HepG2 (cell line): ENCODE measurements around the gene NTN4. TPM values are rescaled to one million over a fixed set of nuclear protein-coding genes. Genes with fewer than 3 reads are reported as not detected.
A peak's percentile ranks its signal among the peaks of the same experiment; 100 is the strongest.

Experiments used
- ATF6 ChIP-seq: sonication (generic); formaldehyde crosslinking; conservative IDR thresholded peaks from 2 replicates; pipeline ENCODE4 v1.4.0; 2020; ENCODE audit warnings: missing genetic modification reagents
- DNMT1 ChIP-seq: sonication (generic); formaldehyde crosslinking; IDR thresholded peaks from 2 replicates; pipeline ENCODE4 v1.5.1; 2020; ENCODE audit warnings: mild to moderate bottlenecking, missing genetic modification reagents
- DPF2 ChIP-seq: sonication (generic); formaldehyde crosslinking; IDR thresholded peaks from 2 replicates; pipeline ENCODE4 v1.4.0; 2020; ENCODE audit warnings: mild to moderate bottlenecking, low read depth, missing genetic modification reagents, borderline replicate concordance
- ESRRA ChIP-seq: sonication (generic); formaldehyde crosslinking; IDR thresholded peaks from 2 replicates; pipeline ENCODE4 v1.5.1; 2020; ENCODE audit warnings: mild to moderate bottlenecking, low read depth, missing genetic modification reagents
- HHEX ChIP-seq: IDR thresholded peaks from 2 replicates; pipeline ENCODE4 v1.6.1; 2016; ENCODE audit warnings: control low read depth
- KDM5B ChIP-seq: sonication (generic); formaldehyde crosslinking; IDR thresholded peaks from 2 replicates; pipeline ENCODE4 v1.4.0; 2020; ENCODE audit warnings: missing genetic modification reagents, mild to moderate bottlenecking, borderline replicate concordance
- PHF8 ChIP-seq: sonication (generic); formaldehyde crosslinking; IDR thresholded peaks from 2 replicates; pipeline ENCODE4 v1.5.0; 2020; ENCODE audit warnings: missing genetic modification reagents
- RERE ChIP-seq: IDR thresholded peaks from 2 replicates; pipeline ENCODE4 v1.6.1; 2016; ENCODE audit warnings: low read depth, missing genetic modification reagents, missing compliant biosample characterization
- REST ChIP-seq, 2 experiments: IDR thresholded peaks; 2 replicates each; pipeline ENCODE4 v1.6.1; 2011 to 2012; ENCODE audit warnings: low read length in 2 of 2, borderline replicate concordance in 1 of 2, low read depth in 1 of 2, mild to moderate bottlenecking in 1 of 2, moderate library complexity in 1 of 2
- SP2 ChIP-seq: sonication (generic); formaldehyde crosslinking; IDR thresholded peaks from 2 replicates; pipeline ENCODE4 v1.5.1; 2020; ENCODE audit warnings: mild to moderate bottlenecking, missing genetic modification reagents
- ZBTB21 ChIP-seq: sonication (generic); formaldehyde crosslinking; IDR thresholded peaks from 2 replicates; pipeline ENCODE4 v1.4.0; 2020; ENCODE audit warnings: missing genetic modification reagents
- ZBTB25 ChIP-seq: IDR thresholded peaks from 2 replicates; pipeline ENCODE4 v1.6.1; 2018; ENCODE audit warnings: missing genetic modification reagents
- ZMAT3 ChIP-seq: sonication (generic); formaldehyde crosslinking; conservative IDR thresholded peaks from 2 replicates; pipeline ENCODE4 v1.7.0; 2021; ENCODE audit warnings: missing genetic modification reagents
- ZNF550 ChIP-seq: sonication (generic); formaldehyde crosslinking; IDR thresholded peaks from 2 replicates; pipeline ENCODE4 v1.4.0; 2020; ENCODE audit warnings: mild to moderate bottlenecking, missing genetic modification reagents, borderline replicate concordance
- polyA plus RNA-seq, 8 experiments: library from polyadenylated mRNA; depleted of rRNA in 3 of 8; stranded (reverse) in 7 of 8; unstranded in 1 of 8; fragments of >200 nt; fragmentation: Illumina TruSeq in 4 of 8; extraction: Trizol in 4 of 8; gene quantifications; 2 replicates each; pipeline versions ENCODE4 v1.2.1 to v1.2.3, GENCODE V29; 2011 to 2016; ENCODE audit warnings: low read depth in 4 of 8, missing spikeins in 1 of 8, mixed read lengths in 1 of 8; ENCODE audit not compliant: insufficient read depth in 1 of 8
- total RNA-seq, 5 experiments: library from RNA; depleted of rRNA; stranded (reverse); fragments of >200 nt; fragmentation: Illumina TruSeq; extraction: Trizol; gene quantifications; 2 replicates each; pipeline ENCODE4 v1.2.3, GENCODE V29; 2016; ENCODE audit warnings: low read depth in 1 of 5

Gene NTN4
- total and polyA plus RNA-seq, 2 of the 13 experiments (the other 11 are each of a cell fraction or from before 2014, with no cell fraction given) = 7.8 to 11.5 TPM

- peak; percentile 60; the same call in 1 of the 2 replicates for TF ChIP-seq RERE
- TF ChIP-seq REST (IDR thresholded peaks at IDR 0.05; ENCODE audit: borderline replicate concordance in 1 of 2, low read depth in 1 of 2, low read length in 2 of 2) = no peak
- TF ChIP-seq ZMAT3 (CRISPR knock-in tag) = no peak
- TF ChIP-seq DNMT1 (CRISPR knock-in tag) = no peak
- TF ChIP-seq HHEX (CRISPR knock-in tag) = peak; percentile 56
- no peak for TF ChIP-seq ATF6 (CRISPR knock-in tag)
- TF ChIP-seq PHF8 (CRISPR knock-in tag) = no peak
- peak; percentile 43; the same call in 1 of the 2 replicates for TF ChIP-seq DPF2 (CRISPR knock-in tag)
- TF ChIP-seq ZBTB21 (CRISPR knock-in tag) = no peak
- TF ChIP-seq ZNF550 (CRISPR knock-in tag) = no peak
- TF ChIP-seq ESRRA (CRISPR knock-in tag) = no peak
- no peak for TF ChIP-seq SP2 (CRISPR knock-in tag)
- 0 out of 2 replicates have a peak, but pooled peaks have one; percentile 57 for TF ChIP-seq ZBTB25 (CRISPR knock-in tag)
- no peak for TF ChIP-seq KDM5B (CRISPR knock-in tag)
Observed at GRCh38 chr12:95802482-95803270, 12.1 kb upstream of the NTN4 start (continued).
